Ascending aorta (tissue), 2 donors: ENCODE data around the gene EPB41. TPM values are rescaled to one million over a fixed set of nuclear protein-coding genes. Genes with fewer than 3 reads are reported as not detected.

Experiments
- DNase-seq, 2 donors: peaks; one replicate each; pipeline ENCODE4 v3.0.0-alpha.2; 2019; ENCODE audit warnings: low spot score in 2 of 2
- H3K27ac ChIP-seq, 2 donors: fragments of 200-600 bp; sonication (generic); one replicate each; pipeline ENCODE4 v1.5.1; 2016 to 2017; ENCODE audit warnings: mild to moderate bottlenecking in 1 of 2
- H3K27me3 ChIP-seq: fragments of 200-600 bp; sonication (generic); one replicate; pipeline ENCODE4 v1.5.1; 2017
- H3K36me3 ChIP-seq, 2 donors: fragments of 200-600 bp; sonication (generic); one replicate each; pipeline ENCODE4 v1.5.1; 2016
- H3K4me1 ChIP-seq, 2 donors: fragments of 200-600 bp; sonication (generic); one replicate each; pipeline ENCODE4 v1.5.1; 2016 to 2017; ENCODE audit warnings: mild to moderate bottlenecking in 1 of 2
- H3K4me3 ChIP-seq, 2 donors: fragments of 200-600 bp; sonication (generic); one replicate each; pipeline ENCODE4 v1.5.1; 2016 to 2017; ENCODE audit warnings: mild to moderate bottlenecking in 1 of 2
- H3K9me3 ChIP-seq, 2 donors: fragments of 200-600 bp; sonication (generic); one replicate each; pipeline ENCODE4 v1.5.1; 2016
- CTCF ChIP-seq, 3 experiments: fragments of 200-600 bp in 2 of 3; fragments of 450-650 bp in 1 of 3; sonication (generic) in 2 of 3; IDR thresholded peaks; one replicate each; pipeline ENCODE4 v1.5.1; 2016 to 2019; ENCODE audit warnings: antibody characterized with exemption in 3 of 3, mild to moderate bottlenecking in 1 of 3, moderate library complexity in 1 of 3
- intact Hi-C: fragments of 100-400 bp; cut with DNase I; formaldehyde crosslinking; loops from one replicate; pipeline ENCODE4 v1.15.1; 2023
- total RNA-seq: library from RNA; depleted of rRNA; stranded (reverse); fragments of >200 nt; gene quantifications from one replicate; pipeline ENCODE4 v1.1.0, GENCODE V29; 2016

EPB41 gene
- total RNA-seq, 1 donor from 2014 or later: 47.6 TPM

GRCh38 chr1:29162476-29163138 lies 248.2 kb downstream of the EPB41 start:
- Histone ChIP-seq H3K27ac (no peak overlapping the region), H3K36me3 (peaks cover 41 to 55% of the 10 kb centered on the region in 2 donors), H3K4me3 (no peak overlapping the region), H3K4me1 (peaks cover 0 to 4% of the 10 kb centered on the region in 2 donors), H3K27me3 (no peaks in the 10 kb centered on the region), H3K9me3 (no peaks in the 10 kb centered on the region)
- peak in 1 of 2 donors; percentile 79 for DNase-seq
- TF ChIP-seq CTCF (IDR thresholded peaks at IDR 0.05): no peak
- intact Hi-C loops: no loop called here

- Histone ChIP-seq H3K4me3 (no peak overlapping the region), H3K27me3 (no peaks in the 10 kb centered on the region), H3K27ac (no peak overlapping the region), H3K36me3 (peaks cover 27 to 47% of the 10 kb centered on the region in 2 donors), H3K9me3 (no peaks in the 10 kb centered on the region), H3K4me1 (peaks cover 0 to 4% of the 10 kb centered on the region in 2 donors)
- no peak for TF ChIP-seq CTCF (IDR thresholded peaks at IDR 0.05)
- intact Hi-C loops: no loop called here
- no peak for DNase-seq
Observed at GRCh38 chr1:29164588-29164987, 250.2 kb downstream of the EPB41 start.

- Histone ChIP-seq H3K9me3 (no peaks in the 10 kb centered on the region), H3K27ac (no peak overlapping the region), H3K36me3 (peaks cover 18 to 39% of the 10 kb centered on the region in 2 donors), H3K4me1 (peaks cover 0 to 9% of the 10 kb centered on the region in 2 donors), H3K27me3 (no peaks in the 10 kb centered on the region), H3K4me3 (no peak overlapping the region)
- no peak for TF ChIP-seq CTCF (IDR thresholded peaks at IDR 0.05)
- no peak for DNase-seq
- intact Hi-C loops: no loop called here
Observed at GRCh38 chr1:29166291-29166878, 252.0 kb downstream of the EPB41 start.

- H3K4me1 ChIP-seq: peaks cover 0 to 5% of the 10 kb centered on the region in 2 donors
- H3K36me3 ChIP-seq: peaks cover 18 to 45% of the 10 kb centered on the region in 2 donors
Observed at GRCh38 chr1:29167904-29168303, 253.5 kb downstream of the EPB41 start.

More at GRCh38 chr1:29167904-29168303, 253.5 kb downstream of the EPB41 start:
- TF ChIP-seq CTCF (IDR thresholded peaks at IDR 0.05): no peak
- Histone ChIP-seq H3K9me3 (no peaks in the 10 kb centered on the region), H3K27me3 (no peaks in the 10 kb centered on the region), H3K27ac (no peak overlapping the region), H3K4me3 (no peak overlapping the region)
- intact Hi-C loops: no loop called here
- DNase-seq: no peak

Other genes with a start within 250 kb of the EPB41 start
- 5.2 TPM for gene GMEB1, start 245.8 kb upstream of the EPB41 start, total RNA-seq
- gene YTHDF2, start 177.6 kb upstream of the EPB41 start, total RNA-seq: 50.6 TPM
- gene OPRD1, start 102.4 kb upstream of the EPB41 start, total RNA-seq: not detected
- gene TMEM200B, start 209.3 kb downstream of the EPB41 start, total RNA-seq: 18.5 TPM